ENCODE measurements around the gene CLPTM1.
"Not testable (repeated sequence)": the region's sequence is repeated elsewhere in the genome, so short reads cannot be mapped to it uniquely, and the experiment has no call there.

The CLPTM1 gene

GRCh38 chr19:44992336-44993163 lies 37.4 kb downstream of the CLPTM1 start:
- Mint-ChIP-seq H3K27me3 (no peaks in the 10 kb centered on the region), H3K27ac (ENCODE audit: low read depth) (no peak overlapping the region), H3K4me3 (no peak overlapping the region), H3K36me3 (ENCODE audit: insufficient read depth) (peaks cover 18% of the 10 kb centered on the region), H3K4me1 (peaks cover 11% of the 10 kb centered on the region), H3K9me3 (no peaks in the 10 kb centered on the region)
- DNase-seq (ENCODE audit: low spot score in 2 of 2): no peak
- no peak for ATAC-seq (replicated peaks; ENCODE audit: extremely low read depth, poor library complexity, severe bottlenecking)

GRCh38 chr19:44993526-44993925 lies 38.3 kb downstream of the CLPTM1 start:
- DNase-seq (ENCODE audit: low spot score in 2 of 2) (no peak), ATAC-seq (replicated peaks; ENCODE audit: extremely low read depth, poor library complexity, severe bottlenecking) (no peak)
- Mint-ChIP-seq H3K36me3 (ENCODE audit: insufficient read depth) (peaks cover 18% of the 10 kb centered on the region), H3K4me3 (no peak overlapping the region), H3K9me3 (no peaks in the 10 kb centered on the region), H3K4me1 (peaks cover 11% of the 10 kb centered on the region), H3K27me3 (no peaks in the 10 kb centered on the region), H3K27ac (ENCODE audit: low read depth) (no peak overlapping the region)

DNA sequence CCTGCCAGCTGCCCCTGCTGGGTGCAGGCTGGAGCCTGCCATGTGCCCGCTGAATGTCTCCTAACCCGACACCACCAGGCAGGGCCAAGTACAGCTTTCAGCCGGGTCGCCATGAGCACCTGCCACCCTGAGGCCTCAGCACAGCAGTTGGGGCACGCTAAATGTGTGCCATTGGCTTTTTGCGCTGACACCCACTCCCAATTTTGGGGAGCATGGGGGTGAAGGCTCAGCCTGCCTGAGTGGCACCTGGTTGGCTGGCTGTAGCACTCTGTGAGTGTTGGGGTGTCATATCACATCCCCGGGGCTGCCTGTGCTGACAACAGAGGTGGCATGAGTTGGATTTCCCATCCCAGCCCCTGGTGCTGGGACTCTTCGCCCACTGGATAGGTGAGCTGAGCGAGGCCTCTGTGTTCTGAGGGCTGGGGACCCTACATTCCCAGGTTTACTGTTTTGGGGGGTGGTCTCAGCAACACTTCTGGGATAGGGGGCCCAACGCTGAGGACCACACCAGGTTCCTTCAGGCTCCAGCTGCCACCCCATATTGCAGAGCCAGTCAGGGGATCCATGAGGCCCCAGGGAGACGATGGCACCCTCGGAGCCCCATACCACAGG lies 38.9 kb downstream of the CLPTM1 start:
- no peaks in the 10 kb centered on the region for H3K27me3 Mint-ChIP-seq
- DNase-seq (ENCODE audit: low spot score in 2 of 2) (no peak), ATAC-seq (replicated peaks; ENCODE audit: extremely low read depth, poor library complexity, severe bottlenecking) (no peak)
- no peak overlapping the region for H3K4me3 Mint-ChIP-seq
- no peak overlapping the region for H3K27ac Mint-ChIP-seq (ENCODE audit: low read depth)
- H3K4me1 Mint-ChIP-seq: peaks cover 7% of the 10 kb centered on the region
- H3K36me3 Mint-ChIP-seq (ENCODE audit: insufficient read depth): peaks cover 13% of the 10 kb centered on the region
- H3K9me3 Mint-ChIP-seq: no peaks in the 10 kb centered on the region

DNA sequence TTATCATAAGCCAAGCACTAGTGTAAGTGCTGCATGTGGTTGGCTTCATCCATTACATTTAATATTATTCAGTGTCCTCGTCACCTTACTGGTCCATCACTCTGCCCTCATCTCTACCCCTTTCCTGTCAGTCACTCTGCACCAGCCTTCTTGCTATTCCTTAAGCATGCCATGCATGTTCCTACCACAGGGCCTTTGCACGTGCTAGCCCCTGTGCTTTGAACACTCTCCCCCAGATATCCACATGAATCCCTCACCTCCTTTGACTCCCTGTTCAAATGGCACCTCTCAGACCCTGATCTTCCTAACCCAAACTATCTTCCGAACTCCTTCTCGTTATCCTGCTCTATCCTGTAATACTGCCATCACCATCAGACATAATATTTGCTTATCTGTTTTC lies 42.8 kb downstream of the CLPTM1 start:
- peaks cover 16% of the 10 kb centered on the region for H3K4me1 Mint-ChIP-seq
- ATAC-seq (replicated peaks; ENCODE audit: extremely low read depth, poor library complexity, severe bottlenecking): no peak
- no peak overlapping the region for H3K4me3 Mint-ChIP-seq
- no peak for DNase-seq (ENCODE audit: low spot score in 2 of 2)
- no peaks in the 10 kb centered on the region for H3K9me3 Mint-ChIP-seq
- H3K36me3 Mint-ChIP-seq (ENCODE audit: insufficient read depth): peaks cover 28% of the 10 kb centered on the region
- H3K27ac Mint-ChIP-seq (ENCODE audit: low read depth): no peak overlapping the region
- H3K27me3 Mint-ChIP-seq: no peaks in the 10 kb centered on the region

GRCh38 chr19:44999131-44999925 lies 44.1 kb downstream of the CLPTM1 start:
- Mint-ChIP-seq H3K36me3 (ENCODE audit: insufficient read depth) (peaks cover 33% of the 10 kb centered on the region), H3K4me3 (peak overlapping the region; percentile 25), H3K4me1 (peaks cover 16% of the 10 kb centered on the region), H3K27ac (ENCODE audit: low read depth) (peak overlapping the region; percentile 98)
- H3K9me3 Mint-ChIP-seq; H3K27me3 Mint-ChIP-seq; DNase-seq (ENCODE audit: low spot score in 2 of 2); ATAC-seq (replicated peaks; ENCODE audit: extremely low read depth, poor library complexity, severe bottlenecking): not testable (repeated sequence)

- H3K9me3 Mint-ChIP-seq; DNase-seq (ENCODE audit: low spot score in 2 of 2); H3K27me3 Mint-ChIP-seq; ATAC-seq (replicated peaks; ENCODE audit: extremely low read depth, poor library complexity, severe bottlenecking): not testable (repeated sequence)
- Mint-ChIP-seq H3K4me3 (peak overlapping the region; percentile 89), H3K4me1 (peaks cover 12% of the 10 kb centered on the region), H3K27ac (ENCODE audit: low read depth) (peak overlapping the region; percentile 98), H3K36me3 (ENCODE audit: insufficient read depth) (peaks cover 33% of the 10 kb centered on the region)
Observed at GRCh38 chr19:45000665-45001064, 45.5 kb downstream of the CLPTM1 start.

DNA sequence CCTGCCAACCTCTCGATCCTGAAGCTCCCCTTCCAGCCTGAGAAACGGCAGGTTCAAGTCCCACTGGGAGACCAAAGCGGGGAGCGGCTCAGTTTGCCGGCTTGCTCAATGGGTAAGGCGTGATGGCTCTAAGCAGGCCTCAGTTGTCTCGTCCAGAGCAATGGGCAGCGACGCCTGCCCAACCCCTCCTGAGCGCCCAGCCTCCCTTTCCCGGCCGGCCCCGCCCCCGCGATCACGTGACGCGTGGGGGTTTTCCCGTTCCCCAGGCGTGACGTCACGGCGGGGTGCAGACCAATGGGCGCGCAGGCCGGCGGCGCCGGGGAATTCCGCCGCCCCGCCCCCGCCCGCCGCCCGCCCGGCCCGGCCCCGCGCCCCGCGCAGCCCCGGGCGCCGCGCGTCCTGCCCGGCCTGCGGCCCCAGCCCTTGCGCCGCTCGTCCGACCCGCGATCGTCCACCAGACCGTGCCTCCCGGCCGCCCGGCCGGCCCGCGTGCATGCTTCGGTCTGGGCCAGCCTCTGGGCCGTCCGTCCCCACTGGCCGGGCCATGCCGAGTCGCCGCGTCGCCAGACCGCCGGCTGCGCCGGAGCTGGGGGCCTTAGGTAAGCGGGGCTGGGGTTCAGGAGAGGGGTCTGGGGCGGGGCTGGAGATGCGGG lies 46.0 kb downstream of the CLPTM1 start, which contains the start of gene RELB:
RELB (plus strand) TSS at position 378 of the 653 bp plus-strand sequence; CDS start at position 494, 116 bp downstream.
- H3K27me3 Mint-ChIP-seq: no peaks in the 10 kb centered on the region
- peak; percentile 72 for ATAC-seq (replicated peaks; ENCODE audit: extremely low read depth, poor library complexity, severe bottlenecking)
- H3K27ac Mint-ChIP-seq (ENCODE audit: low read depth): peak within 1 kb of the TSS; percentile 98

GRCh38 chr19:45003485-45003884 lies 48.3 kb downstream of the CLPTM1 start:
- H3K4me3 Mint-ChIP-seq: no peak overlapping the region
- no peak for DNase-seq (ENCODE audit: low spot score in 2 of 2)
- no peak for ATAC-seq (replicated peaks; ENCODE audit: extremely low read depth, poor library complexity, severe bottlenecking)
- peaks cover 53% of the 10 kb centered on the region for H3K36me3 Mint-ChIP-seq (ENCODE audit: insufficient read depth)
- no peaks in the 10 kb centered on the region for H3K9me3 Mint-ChIP-seq
- H3K27ac Mint-ChIP-seq (ENCODE audit: low read depth): no peak overlapping the region
- H3K27me3 Mint-ChIP-seq: no peaks in the 10 kb centered on the region
- H3K4me1 Mint-ChIP-seq: peaks cover 18% of the 10 kb centered on the region

More for the DNA sequence above, 46.0 kb downstream of the CLPTM1 start, which contains the start of gene RELB:
- Mint-ChIP-seq H3K9me3 (no peaks in the 10 kb centered on the region), H3K4me3 (peak within 1 kb of the TSS; percentile 89), H3K4me1 (peaks cover 18% of the 10 kb centered on the region), H3K36me3 (ENCODE audit: insufficient read depth) (peaks cover 37% of the 10 kb centered on the region)
- peak; percentile 95 to 96 for DNase-seq (ENCODE audit: low spot score in 2 of 2)

GRCh38 chr19:45005787-45006186 lies 50.6 kb downstream of the CLPTM1 start:
- DNase-seq (ENCODE audit: low spot score in 2 of 2) (no peak), ATAC-seq (replicated peaks; ENCODE audit: extremely low read depth, poor library complexity, severe bottlenecking) (no peak)
- Mint-ChIP-seq H3K36me3 (ENCODE audit: insufficient read depth) (peaks cover 60% of the 10 kb centered on the region), H3K9me3 (no peaks in the 10 kb centered on the region), H3K4me1 (peaks cover 18% of the 10 kb centered on the region), H3K4me3 (peak overlapping the region; percentile 23), H3K27ac (ENCODE audit: low read depth) (peak overlapping the region; percentile 88), H3K27me3 (no peaks in the 10 kb centered on the region)

DNA sequence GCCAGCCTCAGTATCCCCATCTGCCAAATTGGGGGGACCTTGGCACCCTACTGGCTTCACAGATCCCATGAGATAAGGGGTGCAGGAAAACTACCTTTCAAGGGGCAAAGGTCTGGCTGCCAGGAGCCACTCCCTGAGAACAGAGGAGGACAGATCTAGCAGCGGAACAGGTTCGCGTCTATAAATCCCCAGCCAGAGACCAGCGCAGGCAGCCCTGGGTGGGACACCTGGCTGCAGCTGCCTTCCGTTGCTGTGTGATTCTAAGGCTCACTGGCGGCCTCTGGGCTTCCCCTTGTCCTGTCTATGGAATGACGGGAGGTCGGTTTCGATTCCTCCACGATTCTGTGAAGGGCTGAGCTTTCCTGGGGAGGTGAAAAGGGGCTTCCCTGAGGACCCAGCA lies 53.4 kb downstream of the CLPTM1 start:
- no peak overlapping the region for H3K4me3 Mint-ChIP-seq
- peaks cover 6% of the 10 kb centered on the region for H3K4me1 Mint-ChIP-seq
- no peaks in the 10 kb centered on the region for H3K27me3 Mint-ChIP-seq
- H3K27ac Mint-ChIP-seq (ENCODE audit: low read depth): no peak overlapping the region
- H3K36me3 Mint-ChIP-seq (ENCODE audit: insufficient read depth): peaks cover 65% of the 10 kb centered on the region
- ATAC-seq (replicated peaks; ENCODE audit: extremely low read depth, poor library complexity, severe bottlenecking) (no peak), DNase-seq (ENCODE audit: low spot score in 2 of 2) (no peak)
- no peaks in the 10 kb centered on the region for H3K9me3 Mint-ChIP-seq

GRCh38 chr19:45009625-45010255 lies 54.6 kb downstream of the CLPTM1 start:
- ATAC-seq (replicated peaks; ENCODE audit: extremely low read depth, poor library complexity, severe bottlenecking): no peak
- H3K4me3 Mint-ChIP-seq: no peak overlapping the region
- H3K27ac Mint-ChIP-seq (ENCODE audit: low read depth): peak overlapping the region; percentile 12
- H3K9me3 Mint-ChIP-seq: no peaks in the 10 kb centered on the region
- H3K27me3 Mint-ChIP-seq: no peaks in the 10 kb centered on the region
- H3K36me3 Mint-ChIP-seq (ENCODE audit: insufficient read depth): peaks cover 67% of the 10 kb centered on the region
- DNase-seq (ENCODE audit: low spot score in 2 of 2): no peak
- peaks cover 6% of the 10 kb centered on the region for H3K4me1 Mint-ChIP-seq

DNA sequence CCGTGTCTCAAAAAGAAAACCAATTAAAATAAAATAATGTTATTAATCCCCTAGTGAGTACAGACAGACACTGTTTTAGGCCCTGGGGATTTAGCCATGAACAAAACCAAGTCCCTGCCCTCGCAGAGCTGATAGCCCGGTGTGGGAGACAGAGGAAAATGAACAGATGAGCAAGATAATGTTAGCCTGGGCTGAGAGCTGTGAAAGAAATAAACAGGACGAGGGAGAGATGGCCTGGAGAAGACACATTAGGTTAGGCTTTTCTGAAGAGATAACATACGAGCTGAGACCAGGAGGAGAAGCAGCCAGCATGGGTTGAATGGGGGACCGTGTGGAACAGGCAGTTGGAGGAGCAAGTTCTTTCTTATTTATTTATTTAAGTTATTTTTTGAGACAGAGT lies 55.1 kb downstream of the CLPTM1 start:
- no peaks in the 10 kb centered on the region for H3K9me3 Mint-ChIP-seq
- H3K27me3 Mint-ChIP-seq: no peaks in the 10 kb centered on the region
- H3K4me3 Mint-ChIP-seq: no peak overlapping the region
- peaks cover 71% of the 10 kb centered on the region for H3K36me3 Mint-ChIP-seq (ENCODE audit: insufficient read depth)
- ATAC-seq (replicated peaks; ENCODE audit: extremely low read depth, poor library complexity, severe bottlenecking) (no peak), DNase-seq (ENCODE audit: low spot score in 2 of 2) (no peak)
- H3K4me1 Mint-ChIP-seq: peaks cover 6% of the 10 kb centered on the region
- peak overlapping the region; percentile 12 for H3K27ac Mint-ChIP-seq (ENCODE audit: low read depth)
